GM10266 (cell line): ENCODE data around the gene CHCHD3.

ENCODE experiments used
- DNase-seq: peaks from one replicate; pipeline ENCODE4 v3.0.0; 2012; ENCODE audit errors: extremely low spot score
- TF ChIP-seq, protein P1 (sequence below): IDR thresholded peaks from 2 replicates; pipeline ENCODE4 v1.5.1; 2012; ENCODE audit warnings: mild to moderate bottlenecking, low read depth; ENCODE audit not compliant: control insufficient read depth, insufficient read depth; ENCODE audit errors: missing control alignments

Gene CHCHD3

GRCh38 chr7:132846086-132846485 is 235.8 kb downstream of the CHCHD3 start:
- TF ChIP-seq, protein P1, sequence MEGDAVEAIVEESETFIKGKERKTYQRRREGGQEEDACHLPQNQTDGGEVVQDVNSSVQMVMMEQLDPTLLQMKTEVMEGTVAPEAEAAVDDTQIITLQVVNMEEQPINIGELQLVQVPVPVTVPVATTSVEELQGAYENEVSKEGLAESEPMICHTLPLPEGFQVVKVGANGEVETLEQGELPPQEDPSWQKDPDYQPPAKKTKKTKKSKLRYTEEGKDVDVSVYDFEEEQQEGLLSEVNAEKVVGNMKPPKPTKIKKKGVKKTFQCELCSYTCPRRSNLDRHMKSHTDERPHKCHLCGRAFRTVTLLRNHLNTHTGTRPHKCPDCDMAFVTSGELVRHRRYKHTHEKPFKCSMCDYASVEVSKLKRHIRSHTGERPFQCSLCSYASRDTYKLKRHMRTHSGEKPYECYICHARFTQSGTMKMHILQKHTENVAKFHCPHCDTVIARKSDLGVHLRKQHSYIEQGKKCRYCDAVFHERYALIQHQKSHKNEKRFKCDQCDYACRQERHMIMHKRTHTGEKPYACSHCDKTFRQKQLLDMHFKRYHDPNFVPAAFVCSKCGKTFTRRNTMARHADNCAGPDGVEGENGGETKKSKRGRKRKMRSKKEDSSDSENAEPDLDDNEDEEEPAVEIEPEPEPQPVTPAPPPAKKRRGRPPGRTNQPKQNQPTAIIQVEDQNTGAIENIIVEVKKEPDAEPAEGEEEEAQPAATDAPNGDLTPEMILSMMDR = no peak
- DNase-seq = no peak

- TF ChIP-seq, protein P1 = no peak
- no peak for DNase-seq
These were observed 239.4 kb downstream of the CHCHD3 start for GRCh38 chr7:132842478-132842877.

DNA sequence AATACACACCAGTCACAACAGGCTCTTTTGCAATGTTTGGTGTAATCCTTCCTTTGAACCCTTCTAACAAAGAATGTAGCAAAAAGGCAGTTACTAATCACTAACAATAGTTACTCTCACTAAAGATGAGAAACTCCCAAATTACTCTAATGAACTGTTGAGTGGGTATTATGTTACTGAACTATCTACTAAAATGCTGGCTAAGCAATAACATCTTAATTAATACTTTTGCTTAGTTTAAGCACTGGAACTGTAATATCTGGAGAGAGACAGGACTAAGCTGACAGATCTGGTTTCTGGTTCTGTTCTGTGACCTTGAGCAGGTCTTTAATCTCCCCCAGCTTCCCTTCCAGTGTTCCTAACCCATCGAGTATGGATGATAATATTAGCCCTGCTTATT is 241.7 kb downstream of the CHCHD3 start:
- TF ChIP-seq, protein P1 = no peak
- no peak for DNase-seq

DNA sequence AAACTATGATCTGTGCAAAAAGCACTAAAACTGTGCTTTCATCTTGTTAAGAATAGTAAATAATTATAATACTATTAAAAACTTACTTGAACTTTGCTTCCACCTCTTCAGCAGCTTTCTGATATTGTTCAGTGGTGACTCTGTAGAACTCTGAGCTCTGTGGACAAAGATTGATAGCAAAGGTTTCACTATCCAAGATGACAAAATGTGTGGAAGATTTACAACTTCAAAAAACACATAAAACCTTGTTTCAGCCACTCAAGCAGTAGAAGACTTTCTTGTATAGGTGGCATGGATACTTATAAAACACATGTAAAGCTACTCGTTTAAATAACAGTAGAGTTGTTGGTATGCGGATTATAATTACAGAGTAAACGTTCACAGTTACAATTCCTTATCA is 243.6 kb downstream of the CHCHD3 start:
- TF ChIP-seq, protein P1 = no peak
- no peak for DNase-seq

DNA sequence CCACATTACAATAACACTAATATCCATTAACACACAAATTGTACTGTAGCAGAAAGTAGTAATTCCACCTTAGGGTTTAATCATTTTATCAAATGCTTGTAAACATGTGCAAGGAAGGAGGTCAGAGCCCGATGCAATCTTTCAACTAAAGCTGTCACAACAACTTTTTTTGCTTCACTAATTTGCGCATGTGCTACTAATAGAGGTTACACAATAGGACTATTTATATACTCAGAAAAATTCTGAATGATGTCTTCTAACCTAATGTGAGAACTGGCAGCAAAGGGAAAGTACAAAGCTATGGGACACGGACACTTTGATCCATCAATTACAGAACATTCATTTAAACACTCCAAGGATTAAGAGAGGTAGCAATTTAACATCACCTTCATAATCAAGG is 244.4 kb downstream of the CHCHD3 start:
- TF ChIP-seq, protein P1 = no peak
- DNase-seq = no peak

- TF ChIP-seq, protein P1 = no peak
- no peak for DNase-seq
These were observed 245.1 kb downstream of the CHCHD3 start for GRCh38 chr7:132836746-132837145.

DNA sequence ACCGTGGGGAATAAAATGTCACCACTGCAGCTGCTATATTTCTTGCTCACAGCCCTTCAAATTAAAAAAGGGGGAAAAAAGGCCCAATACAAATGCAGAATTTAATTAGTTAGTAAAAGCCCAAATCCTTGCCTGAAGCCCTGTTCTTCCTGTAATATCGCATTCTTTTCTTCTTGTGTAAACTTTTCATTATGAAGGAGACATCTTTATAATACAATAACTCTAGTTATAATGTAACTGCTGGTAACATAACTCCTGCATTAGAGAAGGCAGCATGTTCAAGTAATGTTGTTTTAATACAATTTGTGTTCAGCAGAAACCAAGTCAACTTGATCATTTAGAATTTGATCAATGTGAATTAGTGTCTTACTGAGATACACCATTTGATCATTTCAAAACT is 250.9 kb downstream of the CHCHD3 start:
- TF ChIP-seq, protein P1 = no peak
- no peak for DNase-seq
